HG02588 (cell line): ENCODE measurements around the gene SLC6A8.
"Not testable (repeated sequence)": the region's sequence is repeated elsewhere in the genome, so short reads cannot be mapped to it uniquely, and the experiment has no call there.

Experiments used
- ATAC-seq: cut with Tn5 transposase; IDR thresholded peaks from one replicate; pipeline ENCODE4 v1.9.1; 2021; ENCODE audit warnings: mild to moderate bottlenecking, moderate library complexity; ENCODE audit not compliant: unreplicated experiment

The SLC6A8 gene

DNA sequence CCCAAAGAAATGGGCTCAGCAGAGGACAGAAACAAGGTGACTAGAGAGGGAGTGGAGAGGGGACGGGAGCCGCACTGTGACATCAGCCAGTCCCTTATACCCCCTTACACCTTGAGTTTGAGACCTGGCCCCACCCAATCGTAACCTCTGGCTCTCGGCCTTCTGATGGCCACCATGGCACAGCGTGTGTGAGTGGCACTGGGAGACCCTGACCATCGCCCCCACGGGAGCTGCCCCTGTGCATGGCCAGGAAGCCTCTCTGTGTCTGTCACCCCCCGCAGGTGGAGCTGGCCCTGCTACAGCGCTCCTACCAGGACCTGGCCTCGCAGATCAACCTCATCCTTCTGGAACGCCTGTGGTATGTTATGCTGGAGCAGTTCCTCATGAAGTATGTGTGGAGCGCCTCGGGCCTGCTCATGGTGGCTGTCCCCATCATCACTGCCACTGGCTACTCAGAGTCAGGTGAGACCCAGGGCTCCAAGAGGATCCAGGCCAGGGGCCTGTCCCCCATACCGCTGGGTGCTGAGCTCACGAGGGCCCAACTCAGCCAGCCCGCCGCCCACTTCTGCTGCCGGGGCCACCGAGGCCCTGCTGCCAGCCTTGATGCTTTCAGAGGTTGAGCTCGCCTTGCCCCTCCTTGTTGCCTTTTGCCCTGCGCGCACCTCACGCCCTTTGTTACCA, 41.4 kb downstream of the SLC6A8 start:
- ATAC-seq = no peak

GRCh38 chrX:153730115-153730514, 42.4 kb downstream of the SLC6A8 start:
- not testable (repeated sequence) for ATAC-seq

DNA sequence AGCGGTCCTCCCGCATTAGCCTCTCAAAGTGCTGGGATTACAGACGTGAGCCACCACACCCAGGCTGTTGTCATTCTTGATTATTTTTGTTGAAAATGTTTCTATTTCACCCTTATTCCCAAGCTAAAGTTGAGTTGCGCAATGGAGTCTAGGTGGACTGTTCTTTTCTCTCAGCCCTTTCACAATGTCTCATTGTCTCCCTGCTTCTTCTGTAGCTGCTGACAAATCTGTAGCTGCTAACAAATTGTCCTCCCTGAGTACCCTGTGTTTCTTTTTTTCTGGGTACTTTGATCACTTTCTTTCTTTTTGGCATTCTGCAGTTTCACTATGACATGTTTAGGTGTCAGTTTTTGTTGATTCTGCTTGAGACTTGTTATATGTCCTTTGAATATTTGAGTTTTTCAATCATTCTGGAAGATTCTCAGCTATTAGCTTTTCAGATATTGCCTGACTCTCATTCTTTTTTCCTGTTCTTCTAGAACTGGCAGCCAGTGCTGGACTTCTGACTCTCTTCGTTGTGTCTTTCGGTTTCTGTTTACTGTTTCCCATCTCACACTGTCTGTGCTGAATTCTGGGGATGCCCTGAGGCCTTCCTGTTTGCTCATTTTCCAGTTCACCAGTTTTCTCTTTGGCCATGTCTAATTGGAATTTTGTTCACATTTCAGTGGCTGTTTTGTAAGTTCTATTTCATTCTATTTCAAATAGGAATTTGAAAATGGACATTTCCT, 43.6 kb downstream of the SLC6A8 start:
- no peak for ATAC-seq

GRCh38 chrX:153731845-153732215, 44.1 kb downstream of the SLC6A8 start:
- ATAC-seq = no peak

- ATAC-seq = no peak
Measured at GRCh38 chrX:153732401-153732800, 44.7 kb downstream of the SLC6A8 start.

- no peak for ATAC-seq
Measured at GRCh38 chrX:153733651-153734240, 46.0 kb downstream of the SLC6A8 start.

GRCh38 chrX:153734871-153735270, 47.1 kb downstream of the SLC6A8 start:
- ATAC-seq = no peak

DNA sequence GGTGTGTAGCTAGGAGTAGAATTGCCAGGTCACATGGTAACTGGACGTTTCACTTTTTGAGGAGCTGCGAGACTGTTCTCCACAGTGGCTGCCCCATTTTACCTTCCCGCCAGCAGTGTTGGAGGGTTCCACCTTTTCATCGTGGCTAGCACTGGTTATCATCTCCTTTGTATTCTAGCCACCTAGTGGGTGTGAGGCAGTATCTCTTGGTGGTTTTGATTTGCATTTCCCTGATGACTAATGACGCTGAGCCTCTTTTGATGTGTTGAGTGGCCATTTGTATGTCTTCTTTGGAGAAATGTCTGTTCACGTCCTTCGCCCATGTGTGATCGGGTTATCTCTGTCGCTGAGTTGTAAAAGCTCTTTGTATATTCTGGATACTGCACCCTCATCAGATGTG, 47.5 kb downstream of the SLC6A8 start:
- ATAC-seq = no peak

- no peak for ATAC-seq
Measured at GRCh38 chrX:153736071-153736820, 48.5 kb downstream of the SLC6A8 start.

DNA sequence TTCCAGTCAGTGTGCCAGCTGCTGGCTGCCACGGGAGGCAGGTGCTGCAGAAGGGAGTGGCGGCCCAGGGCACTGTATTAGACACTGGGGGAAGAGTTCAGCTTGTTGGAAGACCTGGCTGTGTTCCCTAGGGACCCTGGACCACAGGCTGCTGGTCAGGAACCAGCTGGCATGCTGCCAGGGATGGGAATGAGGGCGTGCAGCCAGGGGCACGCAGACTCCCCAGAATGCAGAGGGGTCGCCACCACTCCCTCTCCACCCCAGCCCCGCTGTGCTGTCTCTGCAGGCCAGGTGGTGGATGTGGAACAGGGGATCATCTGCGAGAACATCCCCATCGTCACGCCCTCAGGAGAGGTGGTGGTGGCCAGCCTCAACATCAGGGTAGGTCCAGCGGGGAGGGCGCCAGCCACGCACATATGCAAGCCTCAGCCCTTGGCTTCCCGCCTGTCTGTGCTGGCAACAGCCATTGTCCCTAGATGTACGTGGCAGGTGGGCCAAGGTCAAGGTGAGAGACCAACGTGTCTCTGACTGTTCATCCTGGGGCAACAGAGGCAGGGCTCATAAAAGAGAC, 49.2 kb downstream of the SLC6A8 start:
- ATAC-seq = no peak

- no peak for ATAC-seq
Measured at GRCh38 chrX:153738056-153738605, 50.4 kb downstream of the SLC6A8 start.

DNA sequence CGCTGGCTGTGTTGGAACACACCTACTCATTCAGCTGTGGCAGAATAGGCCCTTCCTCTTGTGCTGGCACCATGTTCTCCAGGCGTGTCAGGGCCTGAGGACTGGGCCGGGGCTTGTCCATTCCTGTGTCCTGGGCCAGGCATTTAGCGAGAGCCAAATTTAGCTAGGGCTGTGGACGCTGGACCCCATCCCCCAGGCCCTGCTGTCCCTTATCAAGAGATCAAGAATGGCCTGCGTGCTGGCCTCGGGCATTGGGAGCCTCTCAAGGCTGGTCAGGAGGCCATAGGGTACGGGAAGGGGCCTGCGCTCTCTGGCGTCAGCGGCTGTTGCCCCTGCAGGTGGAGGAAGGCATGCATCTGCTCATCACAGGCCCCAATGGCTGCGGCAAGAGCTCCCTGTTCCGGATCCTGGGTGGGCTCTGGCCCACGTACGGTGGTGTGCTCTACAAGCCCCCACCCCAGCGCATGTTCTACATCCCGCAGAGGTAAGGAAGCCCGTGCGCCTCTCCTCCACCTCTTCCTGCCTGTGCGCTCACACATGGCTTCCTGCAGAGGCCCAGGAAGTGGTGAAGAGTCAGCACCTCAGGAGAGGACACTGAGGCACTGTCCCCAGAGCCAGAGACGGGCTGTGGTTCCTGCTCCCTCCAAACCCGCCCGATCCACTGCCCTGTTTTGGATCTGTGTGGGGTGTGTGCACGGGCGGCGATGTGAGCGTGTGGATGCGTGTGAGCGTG, 52.2 kb downstream of the SLC6A8 start:
- no peak for ATAC-seq

GRCh38 chrX:153740631-153741222, 53.0 kb downstream of the SLC6A8 start:
- ATAC-seq = no peak

- no peak for ATAC-seq
Measured at GRCh38 chrX:153741446-153741845, 53.7 kb downstream of the SLC6A8 start.

DNA sequence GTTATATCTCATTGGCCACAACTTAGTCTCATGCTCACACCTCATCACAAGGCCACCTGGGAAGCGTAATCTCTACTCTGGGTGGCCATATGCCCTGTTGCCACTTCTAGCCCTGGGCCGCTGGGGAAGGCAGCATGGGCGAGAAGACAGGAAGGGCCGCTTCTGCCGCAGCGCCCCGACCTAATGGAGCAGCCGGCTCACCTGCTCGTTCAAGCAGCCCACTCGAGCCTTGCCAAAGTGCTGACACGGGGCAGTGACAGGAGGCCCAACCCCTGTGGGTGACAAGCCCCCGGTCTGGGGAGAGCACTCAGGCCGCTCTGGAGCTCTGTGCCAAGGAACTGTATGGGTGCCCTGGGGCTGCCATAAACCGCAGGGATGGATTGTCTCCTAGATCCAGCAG, 54.4 kb downstream of the SLC6A8 start:
- not testable (repeated sequence) for ATAC-seq

DNA sequence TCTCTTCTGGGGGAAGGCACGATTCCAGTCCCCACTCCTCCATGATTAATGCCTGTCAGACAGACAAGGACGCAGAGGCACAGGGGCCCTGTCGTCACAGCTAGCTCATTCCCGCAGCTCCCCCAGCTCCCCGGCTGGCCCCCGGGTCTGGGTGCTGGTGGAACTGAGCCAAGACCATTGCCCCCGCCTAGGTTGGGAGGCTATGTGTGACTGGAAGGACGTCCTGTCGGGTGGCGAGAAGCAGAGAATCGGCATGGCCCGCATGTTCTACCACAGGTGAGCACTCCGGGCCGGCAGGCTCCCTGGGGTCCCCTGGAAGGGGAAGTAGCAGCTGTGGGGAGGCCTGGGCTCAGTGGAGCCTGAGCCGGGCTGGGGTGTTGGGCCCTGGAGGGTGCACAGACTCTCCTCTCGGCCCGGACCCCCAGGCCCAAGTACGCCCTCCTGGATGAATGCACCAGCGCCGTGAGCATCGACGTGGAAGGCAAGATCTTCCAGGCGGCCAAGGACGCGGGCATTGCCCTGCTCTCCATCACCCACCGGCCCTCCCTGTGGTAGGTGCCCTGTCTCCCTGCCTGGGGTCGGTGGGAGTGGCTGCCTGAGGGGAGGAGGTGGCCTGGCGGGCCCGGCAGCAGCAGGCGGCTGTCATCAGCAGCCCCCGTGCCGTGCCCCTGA, 55.2 kb downstream of the SLC6A8 start:
- ATAC-seq = not testable (repeated sequence)

GRCh38 chrX:153743468-153744209, 55.9 kb downstream of the SLC6A8 start:
- not testable (repeated sequence) for ATAC-seq

DNA sequence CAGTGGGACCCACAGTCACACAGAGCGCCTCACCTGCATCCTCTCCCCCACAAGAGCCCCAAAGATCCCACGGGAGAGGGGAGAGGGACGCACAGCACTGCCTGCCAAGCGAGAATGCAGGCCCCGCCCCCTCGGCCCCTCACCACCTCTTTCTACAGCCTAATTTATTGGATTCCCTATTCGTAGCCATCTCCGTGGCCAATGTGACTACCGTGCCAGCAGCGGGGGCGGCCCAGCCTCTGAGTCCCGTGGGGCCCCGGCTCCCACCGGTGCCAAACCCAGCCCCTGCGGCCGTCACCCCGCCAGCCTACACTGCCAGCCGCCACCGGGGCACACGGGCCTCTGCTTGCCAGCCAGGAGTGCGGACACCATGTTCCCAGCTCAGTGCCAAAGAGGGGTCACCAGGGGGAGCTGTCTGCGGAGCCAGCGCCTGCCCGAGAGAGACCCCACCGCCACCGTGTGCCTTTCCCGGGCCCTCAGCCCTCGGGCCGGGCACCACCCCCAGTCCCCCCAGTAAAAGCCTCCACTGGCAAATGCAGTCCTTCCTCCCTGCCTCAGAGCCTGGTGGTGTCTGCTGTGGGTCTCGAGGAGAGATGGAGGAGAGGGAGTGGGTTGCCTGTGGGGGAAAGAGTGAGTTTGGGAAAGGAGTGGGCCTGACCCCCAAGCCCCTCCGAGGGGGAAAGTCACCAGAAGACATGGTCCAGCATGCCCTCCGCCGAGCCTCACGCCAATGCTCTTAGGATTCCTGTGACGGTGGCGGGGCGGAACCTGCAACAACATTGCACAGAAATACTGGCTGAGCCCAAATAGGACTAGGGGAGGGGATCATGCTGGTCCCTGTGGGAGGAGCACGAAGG, 56.7 kb downstream of the SLC6A8 start:
- no peak for ATAC-seq
